Activated CD4-positive, alpha-beta memory T cell treated with anti-CD3 and anti-CD28 coated beads, Interleukin-2, amount 10 ng/mL, durations not matched to agents 7 days and 5 days (primary cell): ENCODE results near the gene NSG2. TPM values are rescaled to one million over a fixed set of nuclear protein-coding genes. Genes with fewer than 3 reads are reported as not detected.

Experiments
- CTCF ChIA-PET: fragments of 350-600 bp; sonication (Branson Sonifier 250); formaldehyde crosslinking; loops from one replicate; lab custom pipeline; 2021; ENCODE audit warnings: antibody characterized with exemption, inconsistent platforms; lab: Charles Lee
- POLR2A ChIA-PET: fragments of 350-600 bp; sonication (Branson Sonifier 250); formaldehyde crosslinking; loops from one replicate; lab custom pipeline; 2021; ENCODE audit warnings: antibody characterized with exemption; lab: Charles Lee
- DNase-seq: peaks from one replicate; pipeline ENCODE4 v3.0.0-alpha.2; 2020
- H3K27ac Mint-ChIP-seq: one replicate; pipeline ENCODE4 v1.8.0; 2021; ENCODE audit warnings: mild to moderate bottlenecking, mixed read lengths
- H3K27me3 Mint-ChIP-seq: one replicate; pipeline ENCODE4 v1.8.0; 2021; ENCODE audit warnings: mixed read lengths
- H3K36me3 Mint-ChIP-seq: one replicate; pipeline ENCODE4 v1.8.0; 2021; ENCODE audit warnings: low read depth, mixed read lengths
- H3K4me1 Mint-ChIP-seq: one replicate; pipeline ENCODE4 v1.8.0; 2021; ENCODE audit warnings: mixed read lengths
- H3K4me3 Mint-ChIP-seq: one replicate; pipeline ENCODE4 v1.8.0; 2021; ENCODE audit warnings: mild to moderate bottlenecking, mixed read lengths
- H3K9me3 Mint-ChIP-seq: one replicate; pipeline ENCODE4 v1.8.0; 2021; ENCODE audit warnings: mixed read lengths
- total RNA-seq, 2 experiments: library from RNA; stranded (reverse); gene quantifications; one replicate each; pipeline ENCODE4 v1.2.3, GENCODE V29; 2021

NSG2 gene
- total RNA-seq, 2 experiments from 2014 or later = not detected

DNA sequence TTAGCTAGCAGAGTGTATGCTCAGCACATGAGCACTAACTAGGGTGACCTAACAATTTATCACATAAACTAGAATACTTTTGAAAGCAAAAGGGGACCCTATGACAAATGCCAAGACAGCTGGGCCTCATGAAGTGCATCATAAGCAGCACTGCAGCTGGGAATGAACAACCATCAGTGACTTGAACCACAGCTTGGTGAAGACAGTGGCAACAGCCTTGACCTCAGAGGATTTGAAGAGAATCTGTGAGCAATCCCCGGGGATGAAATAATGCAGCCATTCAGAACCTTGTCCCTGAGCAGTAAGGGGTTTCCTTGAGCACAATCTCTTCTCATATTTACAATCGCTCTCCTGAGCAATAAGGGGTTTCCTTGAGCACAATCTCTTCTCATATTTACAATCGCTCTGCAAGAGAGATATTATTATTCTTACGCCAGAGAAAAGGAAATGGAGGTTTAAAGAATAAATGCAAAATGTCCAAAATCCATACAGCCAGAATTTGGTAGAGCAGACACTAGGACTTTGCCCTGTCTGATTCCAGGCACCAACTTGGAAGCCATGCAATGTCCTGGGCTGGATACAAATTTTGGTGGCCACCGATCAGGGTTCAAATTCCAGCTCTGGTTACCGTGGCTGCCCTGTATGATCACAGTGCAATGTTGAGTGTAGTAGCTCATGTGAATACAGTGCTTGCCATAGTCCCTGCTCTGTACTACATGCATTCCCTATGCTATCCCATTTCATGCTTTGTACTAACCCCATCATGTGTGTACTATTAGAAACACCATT lies 846 bp upstream of the NSG2 start:
- ChIA-PET POLR2A (no interaction called here), CTCF (interaction anchor here (1.4 kb wide), 1 partner anchor 266 kb away, joined by 9 read pairs; no protein-coding TSS in a partner anchor)
- no peak overlapping the region for H3K27ac Mint-ChIP-seq
- DNase-seq = no peak
- no peaks in the 10 kb centered on the region for H3K9me3 Mint-ChIP-seq
- H3K27me3 Mint-ChIP-seq = peaks cover 3% of the 10 kb centered on the region
- no peaks in the 10 kb centered on the region for H3K4me1 Mint-ChIP-seq
- H3K4me3 Mint-ChIP-seq = no peak overlapping the region
- no peaks in the 10 kb centered on the region for H3K36me3 Mint-ChIP-seq

DNA sequence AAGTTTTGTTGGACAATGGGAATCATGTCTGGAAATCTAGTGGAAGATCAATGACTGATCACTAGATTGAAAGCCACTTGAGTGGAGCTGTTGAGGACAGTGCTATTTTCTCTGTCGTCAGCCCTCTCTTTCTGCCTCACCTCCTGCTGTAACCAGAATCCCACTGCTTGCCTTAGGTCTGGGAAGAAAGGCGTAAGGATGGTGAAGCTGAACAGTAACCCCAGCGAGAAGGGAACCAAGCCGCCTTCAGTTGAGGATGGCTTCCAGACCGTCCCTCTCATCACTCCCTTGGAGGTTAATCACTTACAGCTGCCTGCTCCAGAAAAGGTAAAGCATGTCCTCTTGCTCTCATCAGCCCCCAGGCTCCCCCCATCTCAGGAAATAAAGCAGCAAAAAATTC lies 1.1 kb downstream of the NSG2 start:
- CTCF ChIA-PET = interaction anchor here (0.7 to 1.1 kb wide), 2 partner anchors 10 to 616 kb away, joined by 3 to 4 read pairs; no protein-coding TSS in a partner anchor
- Mint-ChIP-seq H3K36me3 (no peaks in the 10 kb centered on the region), H3K4me3 (no peak overlapping the region), H3K27me3 (peaks cover 2% of the 10 kb centered on the region), H3K9me3 (no peaks in the 10 kb centered on the region), H3K4me1 (no peaks in the 10 kb centered on the region), H3K27ac (no peak overlapping the region)
- DNase-seq = no peak
- POLR2A ChIA-PET = no interaction called here

DNA sequence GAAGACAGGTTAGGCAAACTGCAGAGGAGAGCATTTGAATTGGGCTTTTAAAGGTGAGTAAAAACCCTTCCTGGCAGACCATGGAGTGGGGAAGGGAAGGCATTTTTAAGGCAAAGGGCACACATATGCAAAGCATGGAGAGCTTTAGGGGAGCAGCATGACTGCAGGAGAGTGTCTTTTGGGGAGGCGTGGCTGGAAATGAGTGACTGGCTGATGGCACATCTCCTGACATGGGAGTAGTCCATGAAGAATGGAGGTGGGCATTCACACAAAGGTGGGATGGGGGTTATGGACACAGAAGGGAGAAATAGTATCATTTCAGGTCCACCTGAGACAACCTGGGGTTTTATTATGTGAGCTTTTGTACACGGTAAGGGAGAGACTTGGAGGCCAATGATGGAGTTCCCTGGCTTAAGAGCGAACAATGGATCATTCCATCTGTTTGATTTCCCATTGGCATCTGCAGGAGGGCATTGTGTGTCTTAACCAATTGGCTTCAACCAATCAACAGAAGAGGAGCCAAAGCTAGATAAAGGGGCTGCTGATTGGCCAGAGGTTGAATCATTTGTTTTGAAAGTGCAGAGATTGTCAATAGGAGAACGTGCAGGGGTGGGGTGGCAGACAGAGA lies 2.1 kb downstream of the NSG2 start:
- DNase-seq = no peak
- ChIA-PET POLR2A (no interaction called here), CTCF (interaction anchor here (0.5 kb wide), 1 partner anchor 906 kb away, joined by 3 read pairs; no protein-coding TSS in a partner anchor)
- Mint-ChIP-seq H3K4me1 (no peaks in the 10 kb centered on the region), H3K9me3 (no peaks in the 10 kb centered on the region), H3K4me3 (no peak overlapping the region), H3K36me3 (no peaks in the 10 kb centered on the region), H3K27ac (no peak overlapping the region), H3K27me3 (peaks cover 2% of the 10 kb centered on the region)

DNA sequence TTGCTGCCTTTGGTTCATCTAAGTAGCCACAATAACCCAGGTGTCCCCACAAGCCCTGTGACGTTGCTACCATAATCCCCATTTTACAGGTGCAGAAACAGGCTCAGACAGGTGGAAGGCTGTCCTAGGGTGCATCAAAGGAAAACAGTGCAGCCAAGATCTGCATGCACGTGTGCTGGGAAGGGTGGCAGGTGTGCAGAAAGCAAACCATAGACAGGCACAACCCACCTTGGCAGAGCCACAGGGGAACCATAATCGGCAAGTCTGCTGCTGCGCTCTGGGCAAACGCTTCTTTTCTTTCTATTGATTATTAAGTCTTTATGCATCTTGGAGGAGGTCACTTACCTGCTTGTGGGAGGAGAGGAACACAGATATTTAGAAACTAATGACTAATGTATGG lies 7.1 kb downstream of the NSG2 start:
- no peak overlapping the region for H3K4me3 Mint-ChIP-seq
- no peak overlapping the region for H3K27ac Mint-ChIP-seq
- no peaks in the 10 kb centered on the region for H3K36me3 Mint-ChIP-seq
- H3K9me3 Mint-ChIP-seq = no peaks in the 10 kb centered on the region
- POLR2A ChIA-PET = no interaction called here
- H3K4me1 Mint-ChIP-seq = no peaks in the 10 kb centered on the region
- CTCF ChIA-PET = no interaction called here
- H3K27me3 Mint-ChIP-seq = no peaks in the 10 kb centered on the region
- DNase-seq = no peak

DNA sequence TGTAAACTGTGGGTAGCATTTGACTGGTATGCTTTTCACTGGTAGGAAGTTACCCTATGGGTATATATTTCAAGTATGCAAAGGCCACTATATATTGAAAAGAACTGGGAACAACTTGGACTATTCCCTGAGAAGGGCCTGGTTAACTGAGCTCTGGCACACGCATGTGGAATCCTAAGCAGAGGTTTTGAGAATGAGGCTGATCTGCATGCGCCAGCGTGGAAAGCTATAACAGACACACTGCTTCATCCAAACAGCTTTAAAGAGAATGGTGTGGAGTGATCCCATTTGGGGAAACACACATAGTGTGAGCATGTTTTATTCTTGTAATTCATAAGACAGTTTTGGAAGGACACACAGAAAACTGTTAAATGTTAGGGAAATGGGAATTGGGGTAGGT lies 8.4 kb downstream of the NSG2 start:
- POLR2A ChIA-PET = no interaction called here
- no peak for DNase-seq
- Mint-ChIP-seq H3K4me3 (no peak overlapping the region), H3K27me3 (no peaks in the 10 kb centered on the region), H3K9me3 (no peaks in the 10 kb centered on the region), H3K4me1 (no peaks in the 10 kb centered on the region), H3K27ac (no peak overlapping the region), H3K36me3 (no peaks in the 10 kb centered on the region)
- CTCF ChIA-PET = no interaction called here

DNA sequence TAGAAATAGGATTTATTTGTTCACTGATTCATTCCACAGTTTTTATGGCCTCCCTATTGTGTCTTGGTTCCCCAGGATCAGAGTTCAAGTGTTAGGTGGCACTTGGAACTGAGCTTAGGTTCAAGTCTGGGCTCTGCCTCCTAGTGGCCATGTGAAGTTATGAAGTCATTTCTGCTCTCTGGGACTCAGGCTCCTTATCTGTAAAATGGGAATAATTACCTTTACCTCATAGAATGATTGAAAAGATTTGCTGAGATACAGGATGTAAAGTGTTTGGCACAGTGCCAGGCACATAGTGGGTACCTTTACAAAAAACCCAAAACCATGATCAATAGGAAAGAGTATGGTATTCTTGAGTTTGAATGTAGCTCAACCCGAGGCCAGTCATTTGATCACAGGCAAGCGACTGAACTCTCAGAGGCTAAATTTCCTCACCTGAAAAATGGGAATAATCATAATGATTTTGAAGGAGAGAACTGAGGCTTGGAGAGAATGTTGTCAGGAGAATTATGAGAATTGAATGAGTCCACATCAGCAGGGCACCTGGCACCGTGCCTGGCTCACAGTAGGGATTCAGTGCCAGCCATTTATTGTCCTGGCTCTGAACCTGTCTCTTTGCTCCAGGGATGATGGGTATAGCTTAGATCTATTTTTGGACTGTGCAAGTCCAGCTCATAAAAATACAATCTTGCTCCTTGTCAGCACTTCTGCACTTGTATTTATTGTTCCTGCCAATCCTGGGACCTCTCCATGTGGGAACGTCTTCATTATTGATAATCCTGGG lies 10.8 kb downstream of the NSG2 start:
- Mint-ChIP-seq H3K36me3 (no peaks in the 10 kb centered on the region), H3K27me3 (peaks cover 2% of the 10 kb centered on the region), H3K4me1 (no peaks in the 10 kb centered on the region), H3K4me3 (no peak overlapping the region), H3K27ac (no peak overlapping the region), H3K9me3 (no peaks in the 10 kb centered on the region)
- POLR2A ChIA-PET = no interaction called here
- CTCF ChIA-PET = interaction anchor here (0.9 to 1.3 kb wide), 4 partner anchors 10 to 441 kb away, joined by 3 read pairs; partner anchors contain the start of gene NSG2
- no peak for DNase-seq

DNA sequence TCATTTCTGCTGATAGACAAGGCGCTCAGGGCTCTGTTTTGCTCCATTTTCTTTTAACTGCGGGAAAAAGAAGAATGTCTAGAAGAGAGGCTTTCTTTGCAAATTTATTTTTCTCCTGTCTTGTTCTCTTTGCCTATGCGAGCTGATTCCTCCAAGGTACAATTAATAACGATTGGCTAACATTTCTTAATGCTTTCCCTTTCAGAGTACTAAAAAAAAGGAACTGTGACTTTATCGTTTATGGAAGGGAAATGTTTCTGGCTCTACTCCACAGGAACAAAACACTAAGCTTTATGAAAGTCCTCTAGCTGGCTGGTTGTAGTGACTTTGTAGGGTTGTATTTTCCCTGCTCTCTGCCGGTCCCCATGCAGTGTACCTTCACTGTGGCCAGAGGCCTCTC lies 11.7 kb downstream of the NSG2 start:
- no peak for DNase-seq
- POLR2A ChIA-PET = no interaction called here
- CTCF ChIA-PET = no interaction called here
- H3K36me3 Mint-ChIP-seq = no peaks in the 10 kb centered on the region
- peaks cover 3% of the 10 kb centered on the region for H3K27me3 Mint-ChIP-seq
- H3K4me3 Mint-ChIP-seq = no peak overlapping the region
- H3K4me1 Mint-ChIP-seq = no peaks in the 10 kb centered on the region
- H3K27ac Mint-ChIP-seq = no peak overlapping the region
- no peaks in the 10 kb centered on the region for H3K9me3 Mint-ChIP-seq

DNA sequence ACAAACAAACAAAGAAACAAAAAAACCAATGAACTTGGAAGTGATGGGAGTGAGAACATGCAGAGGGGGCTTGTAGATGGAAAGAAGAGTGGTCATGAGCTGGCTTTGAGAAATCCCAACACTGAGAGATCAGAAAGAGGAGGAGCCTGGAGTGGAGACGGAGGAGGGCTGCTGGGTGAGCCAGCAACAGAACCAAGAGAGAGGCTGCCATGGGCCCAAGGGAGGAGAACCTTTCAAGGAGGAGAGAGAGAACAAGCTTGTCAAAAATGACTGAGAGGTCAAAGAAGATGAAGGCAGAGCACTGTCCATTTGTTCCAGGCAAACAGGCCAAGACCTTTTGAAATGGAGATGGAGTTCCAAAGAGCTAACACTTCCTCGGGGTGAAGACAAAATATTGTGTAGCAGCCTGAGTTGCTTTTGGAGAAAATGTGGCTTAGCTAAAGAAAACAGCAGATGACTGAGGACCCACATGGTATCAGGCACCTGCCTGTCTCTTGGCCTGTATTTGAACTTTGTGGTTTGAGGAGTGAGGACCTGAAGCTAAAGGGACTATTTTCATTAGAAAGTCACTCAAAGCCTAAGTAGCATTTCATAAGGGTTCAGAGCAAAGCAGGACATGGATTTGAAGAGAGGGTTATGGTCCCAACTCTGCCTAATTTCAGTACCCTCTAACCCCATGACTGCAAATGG lies 13.1 kb downstream of the NSG2 start:
- Mint-ChIP-seq H3K4me3 (no peak overlapping the region), H3K4me1 (no peaks in the 10 kb centered on the region), H3K27ac (no peak overlapping the region), H3K27me3 (peaks cover 3% of the 10 kb centered on the region), H3K9me3 (no peaks in the 10 kb centered on the region), H3K36me3 (no peaks in the 10 kb centered on the region)
- no peak for DNase-seq
- ChIA-PET CTCF (interaction anchor here (0.8 kb wide), 1 partner anchor 253 kb away, joined by 3 read pairs; no protein-coding TSS in a partner anchor), POLR2A (no interaction called here)

DNA sequence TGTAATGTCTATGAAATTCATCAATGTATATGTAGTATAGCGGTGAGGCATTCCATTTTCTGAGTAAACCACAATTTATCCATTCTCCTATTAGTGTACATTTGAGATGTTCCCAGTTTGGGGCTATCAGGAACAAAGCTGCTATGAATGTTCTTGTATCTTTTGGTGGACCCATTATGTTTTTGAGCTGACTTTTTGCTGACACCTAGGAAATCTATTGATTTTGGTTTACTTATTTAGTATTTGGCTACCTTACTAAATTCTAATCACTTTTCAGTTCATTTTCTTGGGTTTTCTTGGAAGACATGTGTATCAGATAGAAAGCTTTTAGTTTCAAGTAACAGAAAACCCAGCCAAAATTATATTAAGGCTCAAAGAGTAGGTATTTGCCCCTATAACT lies 13.7 kb downstream of the NSG2 start:
- DNase-seq = no peak
- Mint-ChIP-seq H3K36me3 (no peaks in the 10 kb centered on the region), H3K4me1 (no peaks in the 10 kb centered on the region), H3K27me3 (peaks cover 3% of the 10 kb centered on the region), H3K4me3 (no peak overlapping the region), H3K27ac (no peak overlapping the region), H3K9me3 (no peaks in the 10 kb centered on the region)
- ChIA-PET POLR2A (no interaction called here), CTCF (interaction anchor here (0.8 kb wide), 1 partner anchor 252 kb away, joined by 3 read pairs; no protein-coding TSS in a partner anchor)

DNA sequence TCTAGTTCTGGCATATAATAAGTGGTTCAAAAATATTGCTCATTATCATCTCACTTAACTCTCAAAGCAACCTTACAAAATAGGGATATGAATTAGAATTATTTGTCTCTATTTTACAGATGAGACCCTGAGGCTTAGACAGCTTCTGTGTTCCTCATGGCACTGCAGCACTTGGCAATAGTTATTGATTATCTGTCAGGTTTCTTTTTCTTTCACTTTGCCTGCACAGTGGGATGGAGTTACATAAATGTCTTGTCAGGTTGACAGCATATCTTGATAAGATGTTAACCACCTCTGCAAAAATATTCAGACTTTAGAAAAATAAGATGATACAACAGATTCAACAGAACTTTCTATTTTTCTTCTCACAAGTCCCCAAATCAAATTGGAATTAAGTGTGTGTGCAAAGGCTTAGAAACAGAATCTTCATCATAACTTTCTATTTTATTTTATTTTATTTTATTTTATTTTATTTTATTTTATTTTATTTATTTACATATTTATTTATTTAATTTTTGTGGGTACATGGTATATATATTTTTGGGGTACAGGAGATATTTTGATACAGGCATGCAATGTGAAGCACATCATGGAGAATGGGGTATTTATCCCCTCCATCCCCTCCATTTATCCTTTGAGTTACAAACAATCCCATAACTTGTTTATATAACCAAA lies 17.7 kb downstream of the NSG2 start:
- POLR2A ChIA-PET = no interaction called here
- Mint-ChIP-seq H3K4me3 (no peak overlapping the region), H3K4me1 (no peaks in the 10 kb centered on the region), H3K9me3 (no peaks in the 10 kb centered on the region), H3K27me3 (peaks cover 8% of the 10 kb centered on the region), H3K36me3 (no peaks in the 10 kb centered on the region), H3K27ac (no peak overlapping the region)
- CTCF ChIA-PET = no interaction called here
- no peak for DNase-seq

DNA sequence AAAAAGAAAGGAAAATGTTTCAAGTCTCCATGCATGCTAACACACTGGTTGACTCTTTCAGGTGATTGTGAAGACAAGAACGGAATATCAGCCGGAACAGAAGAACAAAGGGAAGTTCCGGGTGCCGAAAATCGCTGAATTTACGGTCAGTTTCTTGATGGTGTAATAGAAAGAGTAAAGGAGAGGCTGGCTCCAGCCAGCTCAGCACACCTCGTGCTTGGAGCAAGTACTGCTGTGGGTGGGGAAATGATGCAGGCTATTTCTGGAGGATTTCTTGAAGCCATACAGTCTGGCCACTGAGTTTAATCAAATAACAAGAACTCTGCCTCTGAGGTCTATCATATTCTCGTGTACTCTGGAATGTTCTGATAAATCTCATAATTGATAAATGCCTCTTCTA lies 18.7 kb downstream of the NSG2 start:
- Mint-ChIP-seq H3K36me3 (no peaks in the 10 kb centered on the region), H3K9me3 (no peaks in the 10 kb centered on the region), H3K4me1 (no peaks in the 10 kb centered on the region), H3K4me3 (no peak overlapping the region), H3K27ac (no peak overlapping the region), H3K27me3 (peaks cover 8% of the 10 kb centered on the region)
- DNase-seq = no peak
- ChIA-PET POLR2A (no interaction called here), CTCF (no interaction called here)

DNA sequence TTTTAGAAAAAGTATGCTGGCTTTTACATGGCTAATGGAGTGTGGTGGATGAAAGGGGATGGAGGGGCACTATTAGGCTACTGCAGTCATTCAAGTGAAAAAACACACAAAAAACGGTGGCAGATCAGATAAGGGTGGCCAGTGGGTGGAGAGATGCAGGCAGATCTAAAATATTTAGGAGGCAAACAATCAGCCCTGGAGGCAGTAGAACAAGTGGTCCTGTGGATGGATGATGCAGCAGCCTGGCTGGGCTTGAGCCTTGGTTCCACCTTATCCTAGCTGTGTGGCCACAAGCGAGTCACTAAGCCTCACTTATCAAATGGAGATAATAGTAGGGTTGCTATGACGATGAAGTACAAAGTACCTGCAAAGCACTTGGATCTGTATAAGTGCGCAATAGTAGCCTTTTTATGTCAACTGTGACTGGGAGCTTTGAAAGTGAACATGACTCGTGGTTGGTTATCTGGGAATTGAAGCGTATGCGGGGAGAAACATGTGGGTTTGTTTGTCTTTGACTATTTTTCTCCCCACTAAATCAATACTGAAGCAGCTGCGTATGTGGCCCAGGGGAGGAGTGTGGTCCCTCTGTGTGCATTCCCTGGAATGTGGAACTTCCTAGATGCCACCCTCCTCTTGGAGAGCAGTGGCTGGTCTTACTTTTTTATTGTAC lies 20.2 kb downstream of the NSG2 start:
- ChIA-PET CTCF (no interaction called here), POLR2A (no interaction called here)
- Mint-ChIP-seq H3K9me3 (no peaks in the 10 kb centered on the region), H3K4me3 (no peak overlapping the region), H3K27me3 (peaks cover 6% of the 10 kb centered on the region), H3K4me1 (no peaks in the 10 kb centered on the region), H3K27ac (no peak overlapping the region), H3K36me3 (no peaks in the 10 kb centered on the region)
- no peak for DNase-seq
